EH (cell line): ENCODE measurements around the gene ABCB8.

Source experiments
- DNase-seq: peaks from one replicate; pipeline ENCODE4 v3.0.0-alpha.2; 2015; ENCODE audit warnings: low read depth

ABCB8 gene

DNA sequence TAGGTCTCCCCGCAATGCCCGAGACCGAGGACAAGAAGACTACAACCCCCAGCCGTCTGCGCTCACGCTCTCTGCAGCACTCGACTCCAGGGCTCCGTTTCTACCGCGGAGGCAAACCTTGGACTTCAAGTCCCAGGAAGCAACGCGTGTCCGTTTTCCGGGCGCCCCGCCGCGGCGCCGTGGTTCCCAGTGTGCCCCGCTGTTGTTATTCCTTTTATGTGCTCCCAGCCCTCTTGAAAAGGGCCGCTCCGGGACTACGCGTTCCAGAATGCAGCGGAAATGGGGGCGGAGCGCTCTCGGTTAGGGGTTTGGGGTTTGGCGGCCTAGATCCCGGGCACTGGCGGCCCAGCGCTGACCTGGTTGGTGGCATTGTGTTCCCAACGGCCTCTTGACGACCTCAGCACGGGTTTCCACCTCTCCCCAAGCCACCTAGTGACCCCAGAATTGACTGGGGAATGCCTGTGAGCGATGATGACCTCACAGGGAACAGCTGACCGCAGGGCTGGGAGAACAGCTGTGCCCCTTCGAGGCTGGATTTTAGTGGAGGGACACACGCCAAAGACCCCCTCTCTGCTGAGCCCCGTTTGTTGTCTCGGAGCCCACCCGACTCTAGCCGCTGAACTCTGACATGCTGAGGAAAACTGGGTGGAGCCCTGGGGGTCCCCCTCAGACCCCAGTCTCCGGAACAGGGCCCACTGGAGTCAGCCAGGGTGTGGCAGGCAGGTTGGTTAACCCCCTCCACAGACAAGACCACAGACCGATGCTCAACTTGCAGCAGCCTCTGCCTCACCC is 29.9 kb downstream of the ABCB8 start:
- DNase-seq, result peak; percentile 100

DNA sequence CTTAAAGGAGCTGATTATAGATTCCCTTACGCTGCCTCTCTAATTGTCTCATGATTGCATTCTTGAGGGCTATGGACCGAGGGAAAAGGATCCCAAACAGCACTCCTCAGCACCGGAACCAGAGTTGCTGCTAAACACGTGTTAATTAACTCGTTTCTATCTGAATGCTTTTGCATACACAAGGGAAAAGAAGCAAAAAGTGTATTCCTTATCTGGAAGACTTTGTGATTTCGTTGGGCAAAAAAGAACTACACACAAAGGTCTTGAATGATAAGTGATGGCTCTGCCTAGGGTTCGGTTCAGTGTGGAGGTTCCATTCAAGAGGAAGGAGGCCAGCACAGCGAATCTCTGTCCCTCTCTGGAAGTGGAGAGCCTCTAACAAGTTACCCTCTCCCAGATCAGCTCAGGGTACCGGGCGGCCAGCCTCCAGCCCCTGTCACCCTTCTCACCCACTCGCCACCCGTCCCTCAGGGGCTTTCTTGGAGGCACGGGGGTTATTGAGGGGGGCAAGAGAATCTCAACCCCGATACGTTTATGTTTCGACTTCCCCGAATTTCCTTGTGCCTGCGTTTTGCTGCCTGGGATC is 30.6 kb downstream of the ABCB8 start:
- peak; percentile 35 for DNase-seq

DNA sequence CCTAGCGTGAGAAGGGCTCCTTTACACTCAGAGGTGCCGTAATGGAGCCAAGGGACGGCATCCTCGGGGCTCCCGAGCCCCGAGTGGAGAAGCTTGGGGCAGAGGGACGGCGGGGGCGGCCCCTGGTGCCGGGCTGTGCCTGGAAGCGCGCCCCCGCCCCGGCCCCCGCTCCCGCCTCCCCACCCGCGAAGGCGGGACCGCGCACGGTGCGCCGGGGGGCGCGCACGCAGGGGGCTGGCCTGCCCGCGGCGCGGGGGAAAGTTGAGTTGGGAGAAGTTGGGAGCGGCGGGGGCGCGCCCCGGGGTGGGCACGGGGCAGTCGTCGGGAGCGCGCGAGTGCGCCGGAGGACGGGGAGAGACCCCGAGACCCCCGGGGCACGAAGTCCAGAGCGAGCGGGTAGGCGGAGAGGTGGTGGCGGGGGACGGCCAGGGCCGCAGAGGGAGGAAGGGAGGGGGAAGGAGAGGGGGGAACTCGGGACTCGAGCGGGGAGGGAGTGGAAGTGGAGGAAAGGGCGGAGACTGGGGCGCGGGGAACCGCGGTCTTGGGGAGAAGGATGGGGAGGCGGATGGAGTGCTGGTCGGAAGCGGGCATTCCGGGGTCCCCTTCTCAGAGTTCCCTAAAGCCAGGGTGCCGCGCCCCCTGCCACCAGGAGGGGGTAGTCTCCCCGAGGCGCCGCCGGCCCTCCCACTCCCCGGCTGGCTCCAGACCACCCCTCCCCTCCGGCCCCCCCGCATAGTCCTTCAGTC is 31.3 kb downstream of the ABCB8 start, which contains the start of gene SLC4A2:
Gene SLC4A2 (plus strand): TSS at position 223 of the 746 bp plus-strand sequence. CDS start 2,399 bp downstream, outside the sequence.
- peak; percentile 72 for DNase-seq

DNA sequence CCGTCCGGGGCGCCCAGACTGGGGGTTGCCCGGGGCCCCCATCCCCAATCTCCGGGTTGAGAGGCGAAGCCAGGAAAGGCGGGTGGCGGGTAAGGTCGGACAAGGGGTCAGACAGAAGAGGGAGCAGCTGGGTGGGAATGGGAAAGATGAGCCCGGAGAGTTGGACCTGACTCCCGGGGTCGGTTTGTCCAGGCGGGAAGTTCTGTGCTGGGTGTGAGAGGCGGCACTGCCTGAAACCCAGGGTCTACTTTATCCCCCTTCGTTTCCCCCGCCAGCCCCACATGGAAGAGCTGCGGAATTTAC is 31.8 kb downstream of the ABCB8 start:
- no peak for DNase-seq

DNA sequence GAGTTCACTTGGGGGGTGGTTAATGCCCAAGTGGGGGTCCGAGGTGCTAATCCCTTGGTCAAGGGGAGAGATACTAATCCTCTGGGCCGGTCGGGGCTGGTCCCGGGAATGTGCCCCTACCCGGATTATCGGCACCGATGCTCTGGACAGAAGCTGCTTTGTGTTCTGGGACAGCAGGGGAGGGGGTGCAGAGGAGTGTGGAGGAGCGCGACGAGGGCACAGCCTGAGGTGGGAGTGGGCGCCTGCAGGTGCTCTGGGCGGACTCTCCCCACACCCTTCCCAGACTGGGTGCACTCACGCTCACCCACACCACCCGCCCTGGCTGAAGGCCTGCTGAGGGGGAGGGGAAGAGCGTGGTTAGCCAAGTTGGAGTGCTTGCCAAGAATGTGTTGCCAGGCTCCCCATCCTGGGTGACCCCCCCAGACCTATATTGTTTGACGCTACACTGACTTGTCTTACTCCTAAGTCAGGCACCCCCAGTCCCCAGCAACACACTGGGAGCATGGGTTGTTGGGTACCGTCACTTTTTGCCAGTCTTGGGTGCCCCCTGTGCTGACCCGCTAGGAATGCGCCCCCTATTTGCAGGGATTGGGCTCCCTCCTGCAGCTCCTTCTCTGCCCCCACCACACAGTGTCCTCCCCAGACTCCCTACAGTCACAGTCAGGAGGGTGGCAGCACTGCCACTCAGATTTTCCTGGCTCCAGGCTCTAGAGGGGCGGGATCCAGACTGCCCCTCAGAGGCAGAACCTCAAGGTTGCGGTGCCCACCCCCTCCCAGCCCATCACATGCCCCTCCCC is 32.4 kb downstream of the ABCB8 start:
- peak; percentile 56 for DNase-seq

- DNase-seq, result no peak
Observed at GRCh38 chr7:151061213-151062110, 33.2 kb downstream of the ABCB8 start.

GRCh38 chr7:151062111-151062398 is 33.8 kb downstream of the ABCB8 start:
- DNase-seq, result no peak

GRCh38 chr7:151062399-151063211 is 34.4 kb downstream of the ABCB8 start:
- DNase-seq, result peak; percentile 73

- peak; percentile 68 for DNase-seq
Observed at GRCh38 chr7:151063212-151063561, 34.9 kb downstream of the ABCB8 start.

- DNase-seq, result no peak
Observed at GRCh38 chr7:151064454-151064853, 36.2 kb downstream of the ABCB8 start.

DNA sequence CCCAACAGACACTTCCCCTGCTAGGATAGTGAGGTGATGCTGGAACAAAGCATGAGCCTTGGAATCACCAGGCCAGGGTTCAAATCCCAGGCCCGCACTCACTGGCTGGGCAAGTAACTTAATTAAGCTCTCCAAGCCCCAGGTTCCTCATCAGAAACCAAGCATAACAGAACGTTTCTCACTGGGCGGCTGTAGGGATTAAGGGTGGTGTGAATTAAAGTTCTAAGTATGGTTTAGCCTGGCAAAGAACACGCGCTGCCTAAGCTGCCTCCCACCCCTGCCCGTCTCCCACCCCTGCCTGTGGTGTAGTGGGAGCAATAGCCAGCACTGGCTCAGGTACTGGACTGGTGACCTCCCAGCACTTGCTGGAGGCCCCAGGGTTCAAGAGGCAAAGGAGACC is 36.7 kb downstream of the ABCB8 start:
- DNase-seq, result no peak

GRCh38 chr7:151065516-151065915 is 37.3 kb downstream of the ABCB8 start:
- DNase-seq, result no peak

DNA sequence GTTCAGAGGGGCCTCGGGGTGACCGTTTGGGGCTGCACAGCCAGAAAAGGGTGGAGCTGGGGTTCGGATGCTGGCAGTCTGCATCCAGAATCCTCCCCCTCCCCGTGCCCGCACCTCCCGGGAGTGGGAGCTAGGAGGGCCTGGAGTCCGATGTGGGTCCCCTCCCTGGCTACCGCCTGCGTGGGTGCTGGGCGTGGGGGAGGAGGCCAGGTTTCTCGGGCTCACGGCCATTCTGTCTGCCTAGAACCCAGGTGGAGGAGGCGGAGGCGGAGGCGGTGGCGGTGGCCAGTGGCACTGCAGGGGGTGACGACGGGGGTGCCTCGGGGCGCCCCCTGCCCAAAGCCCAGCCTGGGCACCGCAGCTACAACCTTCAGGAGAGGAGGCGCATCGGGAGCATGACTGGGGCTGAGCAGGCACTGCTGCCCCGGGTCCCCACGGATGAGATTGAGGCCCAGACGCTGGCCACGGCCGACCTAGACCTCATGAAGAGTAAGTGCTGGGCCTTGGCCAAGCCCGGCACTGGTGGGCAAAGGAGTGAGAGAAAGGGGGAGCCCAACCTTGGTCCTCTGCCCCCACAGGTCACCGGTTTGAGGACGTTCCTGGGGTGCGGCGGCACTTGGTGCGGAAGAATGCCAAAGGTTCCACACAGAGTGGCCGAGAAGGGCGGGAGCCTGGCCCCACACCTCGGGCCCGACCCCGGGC is 38.2 kb downstream of the ABCB8 start:
- no peak for DNase-seq

- DNase-seq, result peak; percentile 87
Observed at GRCh38 chr7:151068069-151068773, 40.0 kb downstream of the ABCB8 start.

- no peak for DNase-seq
Observed at GRCh38 chr7:151069841-151070573, 41.8 kb downstream of the ABCB8 start.

DNA sequence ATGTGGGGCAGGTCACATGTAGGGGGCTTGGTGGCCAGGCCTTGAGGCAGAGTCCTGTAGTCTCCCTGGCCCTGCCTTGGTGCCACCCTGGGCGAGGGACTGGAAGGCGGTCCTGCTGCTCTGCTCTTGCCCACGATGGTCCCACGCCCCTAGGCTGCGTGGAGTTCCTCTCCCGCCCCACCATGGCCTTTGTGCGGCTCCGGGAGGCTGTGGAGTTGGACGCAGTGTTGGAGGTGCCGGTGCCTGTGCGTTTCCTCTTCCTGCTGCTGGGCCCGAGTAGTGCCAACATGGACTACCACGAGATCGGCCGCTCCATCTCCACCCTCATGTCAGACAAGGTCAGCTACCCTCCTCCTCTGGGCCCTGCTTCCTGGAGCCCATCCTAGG is 42.3 kb downstream of the ABCB8 start:
- DNase-seq, result no peak

- DNase-seq, result no peak
Observed at GRCh38 chr7:151071032-151071866, 43.0 kb downstream of the ABCB8 start.

GRCh38 chr7:151073990-151074389 is 45.7 kb downstream of the ABCB8 start:
- DNase-seq, result no peak
